Astrocyte (in vitro differentiated cells and primary cell): ENCODE measurements around the gene PPP3CA.

Source experiments
- EZH2 ChIP-seq: IDR thresholded peaks from 2 replicates; pipeline ENCODE4 v1.6.1; 2012; ENCODE audit warnings: mild to moderate bottlenecking, low read length, inconsistent platforms; ENCODE audit not compliant: insufficient read depth
- TF ChIP-seq, protein P1 (sequence below): IDR thresholded peaks from 2 replicates; pipeline ENCODE4 v1.5.1; 2011; ENCODE audit warnings: low read depth, mild to moderate bottlenecking, inconsistent platforms, low read length, moderate library complexity; ENCODE audit not compliant: insufficient read depth

DNA sequence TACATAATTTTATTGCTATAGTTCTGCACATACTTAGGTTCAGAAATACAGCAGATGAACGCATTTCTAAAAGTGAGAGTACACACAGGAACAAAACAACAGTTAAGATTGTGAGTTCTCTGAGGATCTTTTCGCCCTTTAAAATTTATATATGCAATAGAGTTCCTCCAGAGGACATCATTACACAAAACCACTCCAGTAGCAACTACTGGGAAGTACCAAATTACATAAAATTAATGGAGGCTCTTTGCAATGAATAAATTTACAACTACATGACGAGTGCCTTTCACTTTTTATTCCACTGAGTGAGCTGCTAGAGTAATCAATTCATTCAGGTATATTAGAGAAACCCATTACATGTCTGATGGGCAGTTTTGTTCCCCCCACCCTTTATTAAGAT, 107.2 kb downstream of the PPP3CA start:
- TF ChIP-seq, protein P1, sequence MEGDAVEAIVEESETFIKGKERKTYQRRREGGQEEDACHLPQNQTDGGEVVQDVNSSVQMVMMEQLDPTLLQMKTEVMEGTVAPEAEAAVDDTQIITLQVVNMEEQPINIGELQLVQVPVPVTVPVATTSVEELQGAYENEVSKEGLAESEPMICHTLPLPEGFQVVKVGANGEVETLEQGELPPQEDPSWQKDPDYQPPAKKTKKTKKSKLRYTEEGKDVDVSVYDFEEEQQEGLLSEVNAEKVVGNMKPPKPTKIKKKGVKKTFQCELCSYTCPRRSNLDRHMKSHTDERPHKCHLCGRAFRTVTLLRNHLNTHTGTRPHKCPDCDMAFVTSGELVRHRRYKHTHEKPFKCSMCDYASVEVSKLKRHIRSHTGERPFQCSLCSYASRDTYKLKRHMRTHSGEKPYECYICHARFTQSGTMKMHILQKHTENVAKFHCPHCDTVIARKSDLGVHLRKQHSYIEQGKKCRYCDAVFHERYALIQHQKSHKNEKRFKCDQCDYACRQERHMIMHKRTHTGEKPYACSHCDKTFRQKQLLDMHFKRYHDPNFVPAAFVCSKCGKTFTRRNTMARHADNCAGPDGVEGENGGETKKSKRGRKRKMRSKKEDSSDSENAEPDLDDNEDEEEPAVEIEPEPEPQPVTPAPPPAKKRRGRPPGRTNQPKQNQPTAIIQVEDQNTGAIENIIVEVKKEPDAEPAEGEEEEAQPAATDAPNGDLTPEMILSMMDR, result no peak
- no peak for TF ChIP-seq EZH2
